Measurements from ENCODE around the gene MALRD1. TPM values are rescaled to one million over a fixed set of nuclear protein-coding genes. Genes with fewer than 3 reads are reported as not detected.

The MALRD1 gene
- total RNA-seq, 1 experiment from 2014 or later: 0.69 TPM

DNA sequence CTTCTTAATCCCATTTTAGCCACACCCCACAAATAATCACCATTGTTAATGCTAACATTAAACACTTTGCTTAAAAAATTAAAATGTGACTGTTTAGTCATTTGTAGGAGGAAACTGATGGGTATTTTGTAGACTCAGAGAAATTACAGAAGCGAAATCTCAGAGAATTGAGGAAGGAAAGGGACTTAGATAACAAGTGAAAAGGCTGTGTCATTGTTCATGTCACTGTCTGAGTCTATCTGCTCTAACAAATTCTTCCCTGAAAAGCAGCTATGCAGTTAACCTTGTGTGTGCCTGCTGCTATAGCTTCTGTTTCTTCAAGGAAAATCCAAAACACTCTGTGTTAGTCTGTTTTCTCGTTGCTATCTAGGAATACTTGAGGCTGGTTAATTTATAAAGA is 726.7 kb downstream of the MALRD1 start:
- Histone ChIP-seq H3K36me3 (replicated peaks; ENCODE audit: control insufficient read depth, insufficient read depth, low read length) (no peaks in the 10 kb centered on the region), H3K4me3 (ENCODE audit: insufficient read depth, low read depth, low read length) (no peak overlapping the region)
- no peak for DNase-seq

DNA sequence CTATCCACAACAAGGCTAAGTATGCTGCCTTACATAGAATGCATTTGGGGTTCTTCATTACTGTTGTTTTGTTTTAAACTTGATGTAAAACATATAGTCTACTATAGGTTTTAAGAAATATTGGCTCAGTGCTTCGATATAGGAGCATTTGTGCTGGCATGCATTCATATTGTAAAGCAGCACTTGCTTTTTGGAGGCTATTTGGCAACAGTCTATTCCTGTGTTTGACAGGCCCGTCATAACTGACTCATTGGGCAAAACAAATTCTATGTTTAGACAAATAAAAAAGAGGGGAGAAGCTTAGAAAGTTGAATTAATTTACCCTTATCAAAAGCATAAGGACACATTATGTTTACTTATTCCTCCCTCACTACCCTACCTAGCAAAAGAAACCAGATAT is 729.2 kb downstream of the MALRD1 start:
- H3K36me3 ChIP-seq (replicated peaks; ENCODE audit: control insufficient read depth, insufficient read depth, low read length): no peaks in the 10 kb centered on the region
- H3K27me3 ChIP-seq (ENCODE audit: control insufficient read depth, insufficient read depth, low read length): no peaks in the 10 kb centered on the region
- DNase-seq: no peak
- H3K4me3 ChIP-seq (ENCODE audit: insufficient read depth, low read depth, low read length): no peak overlapping the region

More for the DNA sequence above, 726.7 kb downstream of the MALRD1 start:
- H3K27me3 ChIP-seq (ENCODE audit: control insufficient read depth, insufficient read depth, low read length): no peaks in the 10 kb centered on the region

DNA sequence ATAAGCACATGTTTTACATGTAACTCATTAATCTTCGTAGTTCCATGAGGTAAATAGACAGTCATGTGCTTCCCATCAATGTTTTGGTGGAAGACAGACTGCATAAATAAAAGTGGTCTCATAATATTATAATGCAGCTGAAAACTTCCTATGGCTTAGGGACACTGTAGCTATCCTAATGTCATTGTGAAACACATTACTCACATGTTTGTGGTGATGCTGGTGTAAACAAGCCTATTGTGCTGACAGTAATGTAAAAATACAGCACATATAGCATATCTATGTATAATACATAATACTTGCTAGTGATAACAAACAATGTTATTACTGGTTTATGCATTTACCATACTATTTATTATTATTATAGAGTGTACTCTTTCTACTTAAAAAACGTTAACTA is 730.4 kb downstream of the MALRD1 start:
- H3K4me3 ChIP-seq (ENCODE audit: insufficient read depth, low read depth, low read length): no peak overlapping the region
- H3K36me3 ChIP-seq (replicated peaks; ENCODE audit: control insufficient read depth, insufficient read depth, low read length): no peaks in the 10 kb centered on the region
- no peak for DNase-seq
- no peaks in the 10 kb centered on the region for H3K27me3 ChIP-seq (ENCODE audit: control insufficient read depth, insufficient read depth, low read length)

DNA sequence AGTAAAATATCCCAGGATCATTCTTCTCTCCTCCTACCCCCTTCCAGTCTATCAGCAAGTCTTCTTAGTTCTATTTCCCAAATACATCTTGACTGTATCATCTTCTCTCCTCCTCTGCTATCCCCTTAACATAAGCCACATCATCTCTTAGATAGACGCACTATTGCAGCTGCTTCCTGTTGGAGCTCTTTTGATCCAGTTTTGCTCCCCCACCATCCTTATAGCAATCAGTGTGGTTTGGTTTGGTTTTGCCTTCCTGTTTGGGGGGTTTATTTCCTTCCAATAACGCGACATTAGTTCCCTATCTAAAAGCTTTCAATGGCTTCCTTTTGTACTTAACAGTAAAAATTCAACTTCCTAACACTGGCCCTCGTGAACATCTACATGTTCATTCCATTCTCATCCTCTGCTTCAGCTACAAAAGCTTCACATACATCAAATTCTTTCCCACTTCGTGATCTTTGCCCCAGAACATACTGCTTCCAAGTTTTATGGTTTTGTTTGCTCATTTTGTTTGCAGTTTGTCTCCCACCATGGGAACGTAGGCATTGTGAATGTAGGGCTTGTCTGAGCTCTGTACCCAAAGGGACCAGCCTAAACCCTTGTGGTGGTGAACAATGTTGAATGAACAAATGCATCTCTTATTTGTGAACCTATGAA is 734.0 kb downstream of the MALRD1 start:
- H3K36me3 ChIP-seq (replicated peaks; ENCODE audit: control insufficient read depth, insufficient read depth, low read length): no peaks in the 10 kb centered on the region
- no peaks in the 10 kb centered on the region for H3K27me3 ChIP-seq (ENCODE audit: control insufficient read depth, insufficient read depth, low read length)
- H3K4me3 ChIP-seq (ENCODE audit: insufficient read depth, low read depth, low read length): no peak overlapping the region
- DNase-seq: no peak

DNA sequence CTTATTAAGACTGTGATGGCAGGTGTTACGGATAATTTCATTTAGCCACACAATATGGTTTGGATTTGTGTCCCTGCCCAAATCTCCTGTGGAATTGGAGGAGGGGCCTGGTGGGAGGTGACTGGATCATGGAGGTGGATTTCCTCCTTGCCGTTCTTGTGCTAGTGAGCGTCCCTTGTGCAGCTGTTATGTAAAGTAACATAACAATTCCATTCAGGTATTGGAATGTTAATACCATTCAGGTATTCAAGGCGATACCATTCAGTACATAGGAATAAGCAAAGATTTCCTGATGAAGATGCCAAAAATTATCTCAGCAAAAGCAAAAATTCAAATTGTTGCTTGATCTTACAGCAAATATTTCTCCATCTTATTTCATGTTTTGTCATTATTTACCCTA is 735.1 kb downstream of the MALRD1 start:
- Histone ChIP-seq H3K27me3 (ENCODE audit: control insufficient read depth, insufficient read depth, low read length) (no peaks in the 10 kb centered on the region), H3K4me3 (ENCODE audit: insufficient read depth, low read depth, low read length) (no peak overlapping the region), H3K36me3 (replicated peaks; ENCODE audit: control insufficient read depth, insufficient read depth, low read length) (no peaks in the 10 kb centered on the region)
- DNase-seq: no peak
